PC-3 (cell line): ENCODE data around the gene ANKS4B. TPM values are rescaled to one million over a fixed set of nuclear protein-coding genes. Genes with fewer than 3 reads are reported as not detected.

ENCODE experiments used
- ATAC-seq: fragments of 200-7000 bp; cut with Tn5 transposase; 2 replicates; pipeline ENCODE4 v1.9.1; 2020; ENCODE audit warnings: mild to moderate bottlenecking, moderate library complexity
- BruUV-seq: library from RNA; stranded (reverse); fragments of 400-500 nt; replicated peaks from 2 replicates; lab custom pipeline; 2021; lab: Mats Ljungman, UMichigan
- CTCF ChIA-PET: fragments of 300-600 bp; sonication (Branson Sonifier 250); formaldehyde crosslinking; loops from one replicate; lab custom pipeline; 2022; ENCODE audit warnings: antibody characterized with exemption; lab: Charles Lee
- POLR2A ChIA-PET: fragments of 300-600 bp; sonication (Branson Sonifier 250); formaldehyde crosslinking; loops from one replicate; lab custom pipeline; 2022; ENCODE audit warnings: antibody characterized with exemption; ENCODE audit not compliant: unreplicated experiment; lab: Charles Lee
- DNase-seq: peaks from one replicate; pipeline ENCODE4 v3.0.0-alpha.2; 2015
- H2AFZ ChIP-seq: fragments of 300-600 bp; sonication (generic); 2 replicates; pipeline ENCODE4 v1.6.0; 2016; ENCODE audit warnings: antibody characterized with exemption, low read length
- H3F3A ChIP-seq: fragments of 300-600 bp; sonication (generic); one replicate; pipeline ENCODE4 v1.6.0; 2017; ENCODE audit warnings: antibody characterized with exemption, low read length, control low read depth, mild to moderate bottlenecking; ENCODE audit not compliant: unreplicated experiment
- H3K27ac ChIP-seq: fragments of 300-600 bp; sonication (generic); 2 replicates; pipeline ENCODE4 v1.5.1; 2016; ENCODE audit warnings: mild to moderate bottlenecking, low read length
- H3K27me3 ChIP-seq: fragments of 300-600 bp; sonication (generic); 2 replicates; pipeline ENCODE4 v1.6.1; 2016; ENCODE audit warnings: low read length, mixed read lengths
- H3K36me3 ChIP-seq: fragments of 300-600 bp; sonication (generic); 2 replicates; pipeline ENCODE4 v1.6.1; 2016; ENCODE audit warnings: low read depth, mixed run types, low read length, mixed read lengths
- H3K4me1 ChIP-seq: fragments of 300-600 bp; sonication (generic); 2 replicates; pipeline ENCODE4 v1.5.1; 2016; ENCODE audit warnings: low read length; ENCODE audit not compliant: insufficient read depth
- H3K4me2 ChIP-seq: fragments of 300-600 bp; sonication (generic); 2 replicates; pipeline ENCODE4 v1.6.0; 2016; ENCODE audit warnings: low read length
- H3K4me3 ChIP-seq: fragments of 300-600 bp; sonication (generic); 2 replicates; pipeline ENCODE4 v1.5.1; 2016; ENCODE audit warnings: mild to moderate bottlenecking, low read length, mixed read lengths
- H3K79me2 ChIP-seq: fragments of 300-600 bp; sonication (generic); 2 replicates; pipeline ENCODE4 v1.6.1; 2017; ENCODE audit warnings: low read length, mixed read lengths
- H3K9ac ChIP-seq: fragments of 300-600 bp; sonication (generic); 2 replicates; pipeline ENCODE4 v1.6.0; 2016; ENCODE audit warnings: mild to moderate bottlenecking, low read length
- H3K9me2 ChIP-seq: fragments of 300-600 bp; sonication (generic); replicated peaks from 2 replicates; pipeline ENCODE4 v1.6.1; 2016; ENCODE audit warnings: mixed run types, low read length, mixed read lengths
- H3K9me3 ChIP-seq: fragments of 300-600 bp; sonication (generic); 2 replicates; pipeline ENCODE4 v1.6.1; 2016; ENCODE audit warnings: low read length, mixed read lengths
- H4K20me1 ChIP-seq: fragments of 300-600 bp; sonication (generic); 2 replicates; pipeline ENCODE4 v1.6.1; 2016; ENCODE audit warnings: low read length, mixed read lengths
- EZH2 ChIP-seq: fragments of 300-600 bp; sonication (generic); IDR thresholded peaks from one replicate; pipeline ENCODE4 v1.6.1; 2017; ENCODE audit warnings: antibody characterized with exemption, mild to moderate bottlenecking, low read length; ENCODE audit not compliant: unreplicated experiment
- EZH2phosphoT487 ChIP-seq: fragments of 300-600 bp; sonication (generic); IDR thresholded peaks from 2 replicates; pipeline ENCODE4 v1.6.1; 2018; ENCODE audit warnings: mild to moderate bottlenecking, antibody characterized with exemption, low read length, borderline replicate concordance
- intact Hi-C: fragments of 100-400 bp; cut with micrococcal nuclease; formaldehyde crosslinking; loops from 2 replicates; pipeline ENCODE4 v1.9.0; 2023
- total RNA-seq: library from RNA; depleted of rRNA; stranded (reverse); fragments of >200 nt; gene quantifications from 2 replicates; pipeline ENCODE4 v1.2.3, GENCODE V29; 2014
- TF ChIP-seq, protein P1 (sequence below): fragments of 300-600 bp; sonication (generic); conservative IDR thresholded peaks from 2 replicates; pipeline ENCODE4 v1.5.1; 2017; ENCODE audit warnings: antibody characterized with exemption, low read depth, mild to moderate bottlenecking, low read length

ANKS4B gene
- total RNA-seq, 1 experiment from 2014 or later, result not detected

DNA sequence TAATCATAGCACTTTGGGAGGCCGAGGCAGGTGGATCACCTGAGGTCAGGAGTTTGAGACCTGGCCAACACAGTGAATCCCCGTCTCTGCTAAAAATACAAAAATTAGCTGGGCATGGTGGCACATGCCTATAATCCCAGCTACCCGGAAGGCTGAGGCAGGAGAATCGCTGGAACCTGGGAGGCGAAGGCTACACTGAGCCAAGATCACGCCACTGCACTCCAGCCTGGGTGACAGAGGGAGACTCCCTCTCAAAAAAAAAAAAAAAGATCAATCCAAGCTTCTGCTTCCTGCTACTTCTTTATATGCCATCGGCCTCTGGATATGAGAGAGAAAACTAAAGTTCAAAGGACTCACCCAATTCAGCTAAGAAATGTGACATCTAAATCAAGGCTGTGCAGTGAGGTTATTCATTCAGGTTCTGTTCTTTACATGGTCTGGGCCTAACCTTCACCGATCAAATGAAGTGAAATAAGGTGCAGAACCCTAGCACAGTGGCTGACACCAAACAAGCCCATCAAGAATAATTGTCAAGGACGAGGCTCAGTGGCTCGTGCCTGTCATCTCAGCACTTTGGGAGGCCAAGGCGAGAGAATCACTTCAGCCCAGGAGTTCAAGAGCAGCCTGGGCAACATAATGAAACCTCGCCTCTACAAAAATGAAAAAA, 47.7 kb upstream of the ANKS4B start:
- Histone ChIP-seq H3K27ac (no peak overlapping the region), H3K36me3 (peaks cover 3% of the 10 kb centered on the region), H3K9me3 (no peaks in the 10 kb centered on the region), H3K9ac (no peak overlapping the region), H3K27me3 (no peaks in the 10 kb centered on the region), H2AFZ (no peak overlapping the region), H3K4me2 (no peak overlapping the region), H3K9me2 (no peaks in the 10 kb centered on the region), H3K4me3 (no peak overlapping the region), H4K20me1 (no peaks in the 10 kb centered on the region), H3F3A (no peaks in the 10 kb centered on the region), H3K79me2 (no peaks in the 10 kb centered on the region), H3K4me1 (peaks cover 11% of the 10 kb centered on the region)
- no peak for ATAC-seq
- TF ChIP-seq, protein P1, sequence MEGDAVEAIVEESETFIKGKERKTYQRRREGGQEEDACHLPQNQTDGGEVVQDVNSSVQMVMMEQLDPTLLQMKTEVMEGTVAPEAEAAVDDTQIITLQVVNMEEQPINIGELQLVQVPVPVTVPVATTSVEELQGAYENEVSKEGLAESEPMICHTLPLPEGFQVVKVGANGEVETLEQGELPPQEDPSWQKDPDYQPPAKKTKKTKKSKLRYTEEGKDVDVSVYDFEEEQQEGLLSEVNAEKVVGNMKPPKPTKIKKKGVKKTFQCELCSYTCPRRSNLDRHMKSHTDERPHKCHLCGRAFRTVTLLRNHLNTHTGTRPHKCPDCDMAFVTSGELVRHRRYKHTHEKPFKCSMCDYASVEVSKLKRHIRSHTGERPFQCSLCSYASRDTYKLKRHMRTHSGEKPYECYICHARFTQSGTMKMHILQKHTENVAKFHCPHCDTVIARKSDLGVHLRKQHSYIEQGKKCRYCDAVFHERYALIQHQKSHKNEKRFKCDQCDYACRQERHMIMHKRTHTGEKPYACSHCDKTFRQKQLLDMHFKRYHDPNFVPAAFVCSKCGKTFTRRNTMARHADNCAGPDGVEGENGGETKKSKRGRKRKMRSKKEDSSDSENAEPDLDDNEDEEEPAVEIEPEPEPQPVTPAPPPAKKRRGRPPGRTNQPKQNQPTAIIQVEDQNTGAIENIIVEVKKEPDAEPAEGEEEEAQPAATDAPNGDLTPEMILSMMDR, result no peak
- TF ChIP-seq EZH2phosphoT487 (no peak), EZH2 (no peak)
- BruUV-seq, result no TSS peak
- POLR2A ChIA-PET, result interaction anchor here (0.6 kb wide), 1 partner anchor 9 kb away, joined by 6 read pairs; no protein-coding TSS in a partner anchor
- CTCF ChIA-PET, result interaction anchor here (0.7 kb wide), 2 partner anchors 19 to 67 kb away, joined by 3 to 9 read pairs; no protein-coding TSS in a partner anchor
- intact Hi-C loops, result loop anchor here (5.0 kb wide), 2 partner anchors 92 to 117 kb away; partner anchors contain the start of gene CRYM
- no peak for DNase-seq

DNA sequence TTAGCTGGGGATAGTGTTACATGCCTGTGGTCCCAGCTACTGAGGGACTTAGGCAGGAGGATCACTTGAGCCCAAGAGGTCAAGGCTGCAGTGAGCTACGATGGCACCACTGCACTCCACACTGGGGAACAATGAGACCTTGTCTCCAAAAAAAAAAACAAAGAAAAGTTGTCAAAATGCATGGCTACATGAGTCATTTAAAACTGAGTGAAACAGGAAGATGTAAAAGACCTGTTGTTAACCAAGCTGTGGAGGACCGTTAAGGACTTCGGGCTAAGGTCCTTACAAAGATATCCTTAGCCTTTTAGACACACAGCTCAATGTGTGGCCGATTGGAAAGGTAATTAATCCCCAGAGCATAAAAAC, 47.2 kb upstream of the ANKS4B start:
- Histone ChIP-seq H3K27me3 (no peaks in the 10 kb centered on the region), H4K20me1 (no peaks in the 10 kb centered on the region), H3K4me1 (peaks cover 11% of the 10 kb centered on the region), H3K9ac (no peak overlapping the region), H3K4me3 (no peak overlapping the region), H3K9me2 (no peaks in the 10 kb centered on the region), H3K9me3 (no peaks in the 10 kb centered on the region), H2AFZ (no peak overlapping the region), H3K36me3 (peaks cover 2% of the 10 kb centered on the region), H3K4me2 (no peak overlapping the region), H3F3A (no peaks in the 10 kb centered on the region), H3K27ac (no peak overlapping the region), H3K79me2 (no peaks in the 10 kb centered on the region)
- intact Hi-C loops, result loop anchor here (5.0 kb wide), 2 partner anchors 91 to 116 kb away; partner anchors contain the start of gene CRYM
- ChIA-PET CTCF (interaction anchor here (0.7 kb wide), 2 partner anchors 19 to 67 kb away, joined by 3 to 9 read pairs; no protein-coding TSS in a partner anchor), POLR2A (interaction anchor here (0.6 kb wide), 1 partner anchor 9 kb away, joined by 6 read pairs; no protein-coding TSS in a partner anchor)
- TF ChIP-seq, protein P1, result no peak
- TF ChIP-seq EZH2phosphoT487, result no peak
- no peak for TF ChIP-seq EZH2
- no TSS peak for BruUV-seq
- no peak for ATAC-seq
- no peak for DNase-seq

DNA sequence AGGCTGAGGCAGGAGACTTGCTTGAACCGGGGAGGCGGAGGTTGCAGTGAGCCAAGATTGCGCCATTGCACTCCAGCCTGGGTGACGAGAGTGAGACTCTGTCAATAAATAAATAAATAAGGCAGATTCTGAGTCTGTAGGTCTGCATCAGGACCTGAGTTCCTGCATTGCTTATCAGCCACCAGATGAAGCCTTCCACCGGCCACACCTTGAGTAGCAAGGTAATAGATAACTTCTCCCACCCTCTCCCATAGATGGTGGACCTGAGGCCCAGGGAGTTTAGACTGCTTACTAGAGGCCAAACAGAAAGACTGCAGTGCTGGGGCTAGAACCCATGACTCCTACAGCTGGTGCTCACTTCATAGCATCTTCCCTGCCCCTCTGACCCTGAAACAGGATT, 44.2 kb upstream of the ANKS4B start:
- Histone ChIP-seq H3K27ac (no peak overlapping the region), H3K79me2 (no peaks in the 10 kb centered on the region), H3K4me1 (peaks cover 11% of the 10 kb centered on the region), H2AFZ (no peak overlapping the region), H3K4me3 (no peak overlapping the region), H3K9me3 (no peaks in the 10 kb centered on the region), H3K4me2 (no peak overlapping the region), H3K9me2 (no peaks in the 10 kb centered on the region), H3F3A (no peaks in the 10 kb centered on the region), H3K9ac (no peak overlapping the region), H3K36me3 (no peaks in the 10 kb centered on the region), H3K27me3 (no peaks in the 10 kb centered on the region), H4K20me1 (no peaks in the 10 kb centered on the region)
- ChIA-PET CTCF (interaction anchor here (1.1 to 2.2 kb wide), 4 partner anchors 23 to 111 kb away, joined by 5 to 10 read pairs (median 8); partner anchors contain the start of gene LDAF1), POLR2A (no interaction called here)
- ATAC-seq, result no peak
- DNase-seq, result no peak
- TF ChIP-seq, protein P1, result no peak
- TF ChIP-seq EZH2phosphoT487 (no peak), EZH2 (no peak)
- no TSS peak for BruUV-seq
- intact Hi-C loops, result loop anchor here (5.0 kb wide), 2 partner anchors 88 to 113 kb away; partner anchors contain the start of gene CRYM
